Inflammatory macrophage treated with lipopolysaccharide for 1 hour (primary cell): ENCODE measurements around the gene ALDH1A3.
A peak's percentile ranks its signal among the peaks of the same experiment; 100 is the strongest.

Experiments
- DNase-seq, 2 donors: peaks; one replicate each; pipeline ENCODE4 v3.0.0-alpha.2; 2020 to 2022

ALDH1A3 gene

DNA sequence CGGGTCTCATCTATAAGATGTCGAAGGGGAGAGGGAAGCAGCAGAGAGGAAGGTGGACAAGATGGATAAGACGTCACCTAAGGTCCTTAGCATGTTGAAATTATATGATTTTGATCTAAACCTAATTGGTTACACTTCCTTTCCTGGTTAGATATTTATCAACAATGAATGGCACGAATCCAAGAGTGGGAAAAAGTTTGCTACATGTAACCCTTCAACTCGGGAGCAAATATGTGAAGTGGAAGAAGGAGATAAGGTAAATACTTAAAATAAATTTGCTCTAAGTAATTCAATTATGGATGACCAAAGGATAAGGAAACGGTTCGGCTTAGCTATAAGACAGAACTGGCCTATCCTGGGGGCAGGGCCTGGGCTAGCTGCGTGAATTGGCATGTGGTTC lies 5.5 kb downstream of the ALDH1A3 start:
- no peak for DNase-seq

DNA sequence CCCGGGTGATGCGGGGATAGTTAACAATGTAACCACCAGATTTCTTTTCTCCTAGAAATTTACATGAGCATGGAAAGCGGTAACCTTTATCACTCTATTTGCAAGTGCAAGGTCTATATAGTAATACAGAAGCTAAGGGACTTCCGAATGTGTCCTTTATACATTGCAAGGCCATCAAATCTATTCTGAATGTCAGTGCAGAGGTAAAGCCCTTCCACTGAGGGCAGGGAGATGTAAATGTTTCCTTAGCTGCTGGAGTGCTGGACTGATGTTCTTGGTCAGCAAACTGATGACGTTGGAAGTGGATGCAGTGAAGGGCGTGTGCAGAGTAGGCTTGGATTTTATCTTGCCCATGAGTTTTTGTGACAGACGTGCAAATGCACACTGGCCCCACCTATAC lies 6.2 kb downstream of the ALDH1A3 start:
- DNase-seq = no peak

DNA sequence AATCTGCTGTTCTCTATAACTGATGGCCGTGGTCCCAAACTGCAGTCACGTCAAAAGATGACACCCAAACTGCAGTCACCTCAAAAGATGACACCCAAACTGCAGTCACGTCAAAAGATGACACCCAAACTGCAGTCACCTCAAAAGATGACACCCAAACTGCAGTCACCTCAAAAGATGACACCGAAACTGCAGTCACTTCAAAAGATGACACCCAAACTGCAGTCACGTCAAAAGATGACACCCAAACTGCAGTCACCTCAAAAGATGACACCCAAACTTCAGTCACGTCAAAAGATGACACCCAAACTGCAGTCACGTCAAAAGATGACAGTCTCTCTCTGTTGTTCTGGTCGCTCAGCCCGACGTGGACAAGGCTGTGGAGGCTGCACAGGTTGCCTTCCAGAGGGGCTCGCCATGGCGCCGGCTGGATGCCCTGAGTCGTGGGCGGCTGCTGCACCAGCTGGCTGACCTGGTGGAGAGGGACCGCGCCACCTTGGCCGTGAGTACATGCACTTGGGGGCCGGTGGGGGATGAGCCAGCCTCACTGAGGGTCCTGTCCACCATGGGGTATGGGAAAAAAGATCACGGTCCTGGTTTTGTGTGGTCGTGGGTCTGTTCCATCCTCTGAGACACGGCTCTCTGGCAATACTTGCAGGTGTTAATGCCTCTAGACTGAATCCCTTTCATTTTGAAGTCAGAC lies 7.7 kb downstream of the ALDH1A3 start:
- no peak for DNase-seq

DNA sequence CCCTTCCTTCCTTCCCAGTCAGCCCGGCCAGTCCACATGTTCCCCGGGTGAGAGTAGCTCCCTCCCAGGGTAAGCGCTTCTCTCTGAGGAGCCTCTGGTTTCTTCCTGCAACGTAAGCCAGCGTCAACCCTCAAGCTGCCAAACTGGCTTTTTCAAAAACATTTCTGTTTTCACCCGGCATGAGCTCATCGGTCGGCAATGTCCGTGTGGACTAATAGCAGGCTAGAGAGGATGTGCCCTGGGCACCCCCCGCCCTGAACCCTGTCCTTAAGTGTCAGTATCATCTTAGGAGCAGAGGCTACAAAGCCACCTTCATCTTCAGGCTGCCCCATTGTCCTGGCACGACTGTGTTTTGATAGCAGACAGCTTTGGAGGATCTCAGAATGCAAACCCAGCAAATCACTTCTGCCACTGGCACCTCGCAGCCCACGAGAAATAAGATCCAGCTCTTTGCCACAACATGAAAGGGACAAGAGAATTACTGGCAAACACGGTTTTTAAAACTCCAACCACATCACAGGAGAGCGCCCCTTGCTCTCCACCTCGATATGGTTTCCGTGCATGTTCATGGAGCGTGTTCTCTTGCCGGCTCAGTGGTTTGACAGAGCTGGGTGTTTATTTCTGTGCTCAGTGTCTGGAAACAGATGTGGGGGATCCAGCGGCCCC lies 9.9 kb downstream of the ALDH1A3 start:
- no peak for DNase-seq

DNA sequence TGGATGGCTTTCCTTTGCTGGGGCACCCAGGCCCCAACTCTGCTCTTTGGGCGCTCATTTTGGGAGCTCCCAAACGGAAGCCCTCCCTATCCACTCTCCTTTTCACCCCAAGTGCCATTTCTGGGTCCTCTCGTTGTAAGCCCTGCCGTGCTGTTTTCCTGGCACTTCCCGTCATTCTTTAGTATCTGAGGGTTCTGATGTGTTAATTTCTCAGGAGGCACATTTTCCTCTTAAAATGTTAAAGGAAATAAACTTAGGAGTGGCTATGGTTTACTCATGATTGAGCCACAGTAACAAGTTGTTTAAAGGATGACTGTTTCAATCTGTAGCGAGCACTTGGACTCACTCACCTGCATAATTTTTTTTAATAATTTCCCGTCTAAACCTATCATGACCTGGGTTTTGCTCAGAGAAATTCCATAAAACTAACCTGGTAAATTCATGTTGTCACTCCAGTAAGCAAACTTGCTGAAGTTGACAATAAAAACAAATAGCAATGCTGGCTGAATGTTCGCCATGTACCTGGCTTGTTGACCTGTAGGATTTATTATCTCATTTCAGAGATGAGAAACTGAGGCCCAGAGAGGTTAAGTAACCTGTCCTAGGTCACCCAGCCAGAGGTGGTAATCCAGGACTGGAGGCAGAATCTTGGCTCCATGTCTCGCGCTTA lies 10.6 kb downstream of the ALDH1A3 start:
- DNase-seq = no peak

DNA sequence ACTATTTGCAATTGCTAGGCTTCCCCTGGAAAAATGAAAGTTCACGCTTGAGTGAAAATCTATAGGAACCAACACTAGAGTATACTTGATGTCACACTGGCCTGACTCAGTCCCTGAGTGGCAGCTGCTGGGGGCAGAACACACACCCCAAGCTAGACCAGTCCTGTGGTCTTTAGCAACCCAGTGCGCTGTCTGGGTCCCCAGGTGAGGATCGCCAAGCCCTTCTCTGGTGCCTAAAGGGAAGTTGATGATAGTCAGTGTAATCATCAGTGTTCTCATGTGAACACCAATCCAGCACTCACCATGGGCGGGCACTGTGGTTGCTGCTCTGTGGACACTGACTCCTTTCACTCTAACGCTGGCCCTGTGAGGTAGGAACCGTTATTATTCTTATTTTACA lies 11.2 kb downstream of the ALDH1A3 start:
- DNase-seq = no peak

DNA sequence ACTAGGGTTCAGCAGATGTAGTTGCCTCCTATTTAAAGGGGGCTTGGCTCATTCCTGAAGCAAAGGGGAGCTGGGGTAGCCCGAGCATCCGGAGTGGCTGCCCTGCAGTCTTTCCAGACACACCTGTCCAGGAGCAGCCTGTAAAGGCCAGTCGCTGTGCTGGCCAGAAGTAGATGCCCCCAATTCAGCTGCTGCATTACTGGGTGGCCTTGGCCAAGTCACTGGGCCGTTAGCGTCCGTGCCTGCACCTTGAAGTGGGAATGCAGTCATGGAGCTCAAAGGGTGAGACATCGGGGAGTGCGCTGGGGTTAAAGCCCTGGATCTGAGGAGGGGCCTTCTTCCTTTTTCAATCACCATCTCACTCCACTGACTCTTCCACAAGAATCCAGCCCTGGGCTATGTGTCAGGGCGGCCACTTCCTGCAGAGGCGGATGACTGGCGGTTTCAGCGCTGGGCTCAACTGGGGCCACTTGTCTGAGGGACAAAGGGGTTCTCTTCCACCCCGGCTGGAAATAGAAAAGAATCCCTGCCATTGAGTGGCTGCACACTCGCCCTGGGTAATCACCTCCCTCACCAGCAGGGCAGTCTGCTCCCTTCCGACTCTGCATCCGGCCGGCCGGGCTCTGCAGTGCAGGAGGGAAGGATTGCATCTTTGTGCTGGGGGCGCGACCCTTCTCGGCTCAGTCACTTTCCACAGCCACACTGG lies 11.8 kb downstream of the ALDH1A3 start:
- no peak for DNase-seq

DNA sequence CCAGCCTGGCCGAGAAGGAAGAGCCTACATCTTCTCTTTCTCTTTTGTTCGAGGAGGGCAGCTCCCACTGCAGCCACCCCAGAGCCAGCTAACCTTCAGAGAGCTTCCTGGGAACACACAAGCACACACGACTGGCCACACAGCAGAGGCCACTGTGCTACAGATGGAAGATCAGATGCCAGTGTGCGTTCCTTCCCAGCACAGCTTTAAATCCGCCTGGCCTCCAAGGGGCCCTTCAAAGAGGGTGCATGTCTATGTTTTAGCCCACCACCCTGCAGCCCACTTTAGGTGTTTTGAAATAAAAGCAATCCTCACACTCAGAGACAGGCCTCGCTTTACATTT lies 12.4 kb downstream of the ALDH1A3 start:
- no peak for DNase-seq

DNA sequence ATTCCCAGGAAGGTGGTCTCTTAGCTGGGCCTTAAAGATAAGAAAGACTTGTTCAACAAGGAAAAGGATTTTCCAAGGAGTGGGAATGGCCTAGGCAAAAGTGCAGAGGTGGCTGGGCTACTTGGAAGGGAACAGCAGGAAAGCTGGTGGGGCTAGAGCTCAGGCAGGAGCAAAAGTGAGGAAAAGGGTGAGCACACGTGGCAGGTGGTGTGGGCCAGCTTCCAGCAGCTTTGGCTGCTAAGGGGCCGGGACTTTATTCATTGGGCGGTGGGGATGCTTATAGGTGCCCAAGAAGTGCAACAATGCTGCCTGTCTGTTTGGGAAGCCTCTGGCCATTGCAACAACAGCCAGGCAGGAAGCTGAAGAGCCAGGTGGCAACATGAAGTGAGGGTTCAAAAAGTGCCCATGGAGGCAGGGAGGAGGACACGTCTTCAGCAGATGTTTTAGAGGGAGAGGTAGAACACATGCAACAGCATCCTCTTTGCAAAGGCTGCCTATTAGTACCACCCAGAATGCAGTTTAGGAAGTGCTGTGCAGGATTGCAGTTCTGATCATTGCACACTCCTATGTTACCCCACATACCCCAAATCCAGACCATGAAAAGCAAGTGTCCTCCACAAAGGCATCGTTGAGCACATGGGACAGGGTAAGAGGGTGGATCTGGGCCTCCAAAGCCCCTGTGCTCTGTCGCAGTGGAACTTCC lies 13.8 kb downstream of the ALDH1A3 start:
- DNase-seq = no peak

DNA sequence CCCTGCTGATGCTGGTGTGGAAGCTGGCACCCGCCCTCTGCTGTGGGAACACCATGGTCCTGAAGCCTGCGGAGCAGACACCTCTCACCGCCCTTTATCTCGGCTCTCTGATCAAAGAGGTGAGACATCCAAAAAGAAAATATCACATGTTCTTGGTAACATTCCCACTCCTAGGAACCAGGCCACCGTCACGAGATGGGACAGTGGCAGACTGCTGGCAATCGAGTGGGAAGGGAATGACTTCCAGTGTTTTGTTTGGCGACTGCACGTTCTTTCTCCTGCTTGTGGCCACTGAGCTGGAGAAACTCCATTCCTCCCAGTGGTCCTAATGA lies 14.3 kb downstream of the ALDH1A3 start:
- DNase-seq = no peak

DNA sequence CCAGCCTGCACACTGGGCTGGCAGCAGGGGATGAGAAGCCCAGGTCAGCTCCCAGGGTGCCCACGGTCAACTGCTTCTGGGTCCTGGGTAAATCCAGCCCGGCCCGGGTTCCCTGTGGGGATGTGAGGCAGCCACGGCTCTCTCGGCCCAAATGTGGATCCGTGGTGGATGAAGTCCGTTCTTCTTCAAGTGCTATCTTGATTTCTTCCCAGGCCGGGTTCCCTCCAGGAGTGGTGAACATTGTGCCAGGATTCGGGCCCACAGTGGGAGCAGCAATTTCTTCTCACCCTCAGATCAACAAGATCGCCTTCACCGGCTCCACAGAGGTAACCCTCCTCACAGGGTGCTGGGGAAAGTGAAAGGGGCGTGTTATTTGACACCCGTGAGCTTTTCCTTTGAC lies 16.1 kb downstream of the ALDH1A3 start:
- DNase-seq = no peak

DNA sequence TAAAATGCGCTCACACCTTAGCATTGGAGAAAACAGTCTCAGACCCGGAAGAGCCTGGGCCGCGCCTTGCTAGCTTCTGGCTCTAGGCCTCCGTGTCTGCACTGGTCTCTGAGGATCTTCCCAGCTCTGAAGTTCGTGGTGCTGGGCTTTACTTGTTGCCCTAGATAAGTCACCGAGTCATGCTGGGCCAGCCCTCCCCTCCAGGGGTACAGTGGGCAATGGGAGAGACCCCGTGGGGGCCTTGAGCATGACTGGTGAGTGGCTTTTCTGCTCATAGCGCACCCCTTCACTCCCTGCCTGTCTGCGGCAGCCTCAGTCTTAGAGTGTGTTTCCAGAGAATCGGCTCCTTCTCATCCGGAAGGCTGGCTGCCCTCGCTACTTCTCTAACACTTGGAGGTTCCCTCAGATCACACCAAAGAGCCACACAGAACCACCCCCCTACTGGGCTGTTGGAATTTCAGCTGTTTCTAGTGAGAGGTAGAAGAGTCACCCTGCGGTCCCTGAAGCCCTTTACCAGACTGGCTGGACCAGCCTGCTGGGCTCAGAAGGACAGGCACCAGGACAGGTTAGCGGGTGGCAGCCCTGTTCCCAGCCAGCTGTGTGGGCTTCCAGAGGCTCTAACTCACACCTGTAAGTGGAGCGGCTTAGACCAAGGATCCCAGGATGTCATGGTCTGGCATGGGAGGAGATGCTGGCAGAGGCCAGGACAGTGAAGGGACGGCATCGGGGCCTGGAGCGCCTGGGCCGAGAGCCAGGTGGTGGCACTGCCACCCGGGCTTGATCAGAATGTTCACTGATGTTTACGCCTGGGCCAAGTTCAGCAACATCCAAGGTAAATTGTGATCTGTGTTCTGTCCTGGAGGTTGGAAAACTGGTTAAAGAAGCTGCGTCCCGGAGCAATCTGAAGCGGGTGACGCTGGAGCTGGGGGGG lies 17.9 kb downstream of the ALDH1A3 start:
- no peak for DNase-seq

DNA sequence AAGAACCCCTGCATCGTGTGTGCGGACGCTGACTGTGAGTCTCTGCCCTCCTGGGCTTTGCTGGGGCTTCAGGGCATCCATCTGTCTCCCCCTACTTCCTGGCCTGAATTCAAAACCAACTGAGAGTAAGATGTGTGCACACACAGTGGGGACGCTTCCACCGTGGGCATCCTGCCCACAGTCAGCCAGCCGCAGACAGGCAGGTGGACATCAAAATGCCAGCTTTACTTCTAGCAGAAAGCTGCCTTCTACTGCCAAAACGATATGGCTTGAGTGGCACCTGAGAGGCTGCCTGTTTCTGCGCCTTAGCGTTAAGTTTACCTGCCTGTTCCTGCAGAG lies 18.5 kb downstream of the ALDH1A3 start:
- DNase-seq = no peak

DNA sequence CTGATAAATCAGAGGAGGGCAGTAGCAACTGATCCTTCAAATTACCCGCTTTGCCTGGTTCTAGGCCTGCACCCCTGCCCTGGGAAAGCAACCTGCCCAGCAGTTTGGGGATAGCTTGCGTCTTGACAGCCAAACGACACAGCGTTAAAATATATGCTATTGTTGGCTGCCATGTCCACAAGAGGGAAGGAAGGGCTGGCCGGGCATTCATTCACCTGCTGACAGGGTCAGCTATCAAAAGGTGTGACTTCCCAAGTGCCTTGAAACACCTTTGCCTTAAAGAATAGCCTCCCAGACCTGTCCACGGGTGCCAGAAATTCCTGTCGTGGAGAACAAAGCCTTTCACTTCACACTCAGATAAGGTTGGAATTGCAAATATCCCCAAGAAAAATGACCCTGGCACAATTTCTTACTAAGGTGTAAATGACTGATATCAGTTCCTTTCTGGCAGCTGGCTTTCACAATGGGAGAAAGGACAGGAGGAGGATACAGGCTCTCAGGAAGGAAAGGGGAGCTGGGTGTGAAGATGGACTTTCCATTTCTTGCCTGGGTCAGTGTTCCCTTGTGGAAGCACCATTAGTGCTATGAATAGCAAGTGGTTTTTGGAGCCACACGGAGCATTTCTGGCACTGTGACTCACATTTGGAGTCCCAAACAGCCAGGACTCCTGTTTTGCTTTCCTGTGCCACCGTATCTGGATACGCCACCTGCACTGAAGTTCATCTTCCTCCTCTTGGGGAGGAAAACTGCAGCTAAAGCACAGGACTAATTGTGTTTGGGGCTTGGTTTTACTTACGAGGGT lies 19.2 kb downstream of the ALDH1A3 start:
- no peak for DNase-seq

DNA sequence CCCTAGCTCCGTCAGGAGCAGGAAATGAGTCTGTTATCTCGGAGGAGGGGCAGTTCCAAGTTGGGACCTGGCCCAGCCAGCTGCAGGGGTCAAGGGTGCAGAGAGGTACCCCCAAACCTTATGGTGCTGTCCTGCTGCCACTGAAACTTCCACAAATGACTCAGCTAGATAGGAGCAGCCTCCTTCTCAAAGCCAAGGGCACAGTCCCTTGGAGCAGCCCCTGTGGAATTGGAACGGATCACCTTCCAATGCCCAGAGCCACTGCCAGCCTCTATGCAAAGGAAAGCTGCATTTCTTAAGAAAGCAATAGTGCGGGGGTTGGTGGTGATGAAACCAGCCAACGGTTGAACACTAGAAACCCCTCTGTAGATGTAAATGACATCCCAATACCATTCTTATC lies 20.0 kb downstream of the ALDH1A3 start:
- DNase-seq = no peak

DNA sequence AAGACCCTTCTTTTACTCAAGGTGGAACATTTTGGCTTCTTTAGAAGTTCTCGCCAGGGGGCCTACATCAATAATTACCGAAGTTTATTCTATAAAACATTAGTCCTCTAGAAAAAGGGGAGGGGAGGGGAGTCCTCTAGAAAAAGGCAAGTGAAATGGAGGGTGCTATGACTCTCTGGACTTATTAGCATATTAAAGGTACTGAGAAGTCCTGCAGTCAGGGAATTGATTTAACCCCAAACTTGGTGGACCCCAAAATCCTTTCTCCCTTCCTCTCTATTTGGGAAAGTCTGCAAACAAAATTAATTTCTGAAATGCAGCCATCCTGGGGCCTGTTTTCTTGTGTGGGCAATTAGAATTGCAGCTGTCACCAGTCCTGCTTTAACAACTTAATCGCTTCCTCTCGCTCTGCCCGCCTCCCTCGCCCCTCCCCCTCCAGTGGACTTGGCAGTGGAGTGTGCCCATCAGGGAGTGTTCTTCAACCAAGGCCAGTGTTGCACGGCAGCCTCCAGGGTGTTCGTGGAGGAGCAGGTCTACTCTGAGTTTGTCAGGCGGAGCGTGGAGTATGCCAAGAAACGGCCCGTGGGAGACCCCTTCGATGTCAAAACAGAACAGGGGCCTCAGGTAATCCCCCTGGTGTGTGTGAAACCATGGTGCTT lies 20.6 kb downstream of the ALDH1A3 start:
- DNase-seq = no peak

DNA sequence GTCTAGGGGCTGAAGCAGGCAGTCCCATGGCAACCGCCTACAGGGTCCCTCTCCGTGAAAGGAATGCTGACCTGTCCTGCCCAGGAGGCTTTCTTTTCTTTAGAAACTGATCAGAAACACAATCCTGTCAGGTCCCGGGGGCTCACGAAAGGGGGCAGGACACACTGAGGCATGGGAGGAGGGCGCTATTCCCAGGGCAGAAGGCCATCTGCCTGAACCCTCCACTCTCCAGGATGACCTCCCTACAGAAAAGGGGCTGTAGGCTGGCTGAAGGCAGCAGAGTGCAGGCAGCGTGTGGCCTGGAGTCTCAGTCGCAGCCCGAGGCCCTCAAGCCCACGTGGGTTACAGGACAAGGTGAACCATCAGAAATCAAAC lies 21.2 kb downstream of the ALDH1A3 start:
- DNase-seq = no peak

DNA sequence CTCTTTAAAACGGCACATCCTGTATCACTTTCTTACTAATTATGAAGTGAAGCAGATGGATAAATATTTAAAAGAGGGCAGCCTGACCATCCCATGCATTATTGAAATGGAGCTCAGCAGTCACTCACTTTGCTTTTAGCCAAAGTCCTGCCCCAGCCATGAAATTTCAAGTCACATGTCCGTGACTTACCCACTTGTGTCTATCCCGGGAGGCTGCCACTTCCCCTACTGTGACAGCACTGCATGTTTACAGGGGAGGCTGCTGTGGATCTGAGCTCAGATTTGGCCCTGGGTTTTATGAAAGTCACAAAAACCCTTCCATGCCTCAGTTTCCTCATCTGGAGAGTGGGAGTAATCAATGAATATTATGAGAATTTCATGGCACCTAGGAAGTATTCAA lies 21.7 kb downstream of the ALDH1A3 start:
- DNase-seq = peak in 1 of 2 donors; percentile 53

DNA sequence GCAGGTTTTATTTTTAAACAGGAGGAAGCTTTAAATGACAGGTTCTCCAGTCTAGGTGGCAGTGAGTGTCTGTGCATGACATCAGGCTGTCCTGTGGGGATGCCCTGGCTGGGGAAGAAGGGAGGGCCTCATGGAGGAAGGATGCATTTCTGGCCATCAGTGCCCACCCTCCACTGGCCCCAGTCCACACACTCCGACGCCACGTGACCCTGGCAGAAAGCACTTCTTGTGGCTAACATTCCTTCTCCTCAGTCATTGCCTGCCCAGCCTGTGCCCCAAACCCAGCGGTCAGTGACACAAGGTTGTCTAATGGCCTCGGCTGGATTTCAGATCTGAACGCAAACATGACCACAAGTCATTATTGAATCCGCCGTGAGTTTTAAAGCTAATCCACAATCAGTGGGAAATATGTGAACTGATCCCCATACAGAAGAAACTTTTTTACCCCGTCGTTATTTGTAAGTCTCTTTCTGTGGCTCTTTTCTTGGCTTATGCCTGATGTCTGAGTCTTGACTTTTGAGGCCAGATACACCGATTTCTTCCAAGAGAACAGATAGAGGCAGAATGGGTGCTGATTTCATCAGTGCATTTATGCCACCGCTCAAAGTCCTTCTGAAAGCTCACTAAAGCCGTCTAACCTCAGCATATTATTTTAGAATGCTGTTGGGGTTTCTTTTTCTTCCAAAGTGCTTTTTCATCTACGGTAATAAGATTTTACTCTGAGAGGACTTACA lies 22.2 kb downstream of the ALDH1A3 start:
- no peak for DNase-seq
